IMR-90 (cell line): ENCODE results near the gene ELK3. TPM values are rescaled to one million over a fixed set of nuclear protein-coding genes. Genes with fewer than 3 reads are reported as not detected.

Experiments used
- ATAC-seq: fragments of 200-7000 bp; cut with Tn5 transposase; 2 replicates; pipeline ENCODE4 v1.9.1; 2020; ENCODE audit warnings: low read depth, mild to moderate bottlenecking, moderate library complexity
- BruUV-seq: library from RNA; stranded (reverse); fragments of 400-500 nt; replicated peaks from 2 replicates; lab custom pipeline; 2021; lab: Mats Ljungman, UMichigan
- CTCF ChIA-PET: fragments of 300-600 bp; formaldehyde crosslinking; extraction: SDS; loops from one replicate; lab custom pipeline; 2021; ENCODE audit warnings: antibody characterized with exemption; lab: Yijun Ruan, JAX
- POLR2A ChIA-PET: fragments of 300-600 bp; sonication (Branson Sonifier 250); formaldehyde crosslinking; loops from one replicate; lab custom pipeline; 2022; ENCODE audit warnings: antibody characterized with exemption; ENCODE audit not compliant: unreplicated experiment; lab: Charles Lee
- DNase-seq: peaks from one replicate; pipeline ENCODE4 v3.0.0; 2013
- H2AFZ ChIP-seq: replicated peaks from 2 replicates; pipeline ENCODE3; 2013; ENCODE audit warnings: low read length, mild to moderate bottlenecking; ENCODE audit not compliant: poor library complexity
- H2AK5ac ChIP-seq: 2 replicates; pipeline ENCODE4 v1.6.1; 2013; ENCODE audit warnings: low read depth, low read length, inconsistent platforms
- H2AK9ac ChIP-seq: replicated peaks from 2 replicates; pipeline ENCODE3; 2013; ENCODE audit warnings: mild to moderate bottlenecking, low read depth, low read length, moderate library complexity; ENCODE audit not compliant: poor library complexity
- H2BK120ac ChIP-seq: 2 replicates; pipeline ENCODE4 v1.6.1; 2013; ENCODE audit warnings: low read depth, low read length, inconsistent platforms
- H2BK15ac ChIP-seq: 3 replicates; pipeline ENCODE4 v1.6.1; 2013; ENCODE audit warnings: low read depth, low read length, inconsistent platforms
- H2BK20ac ChIP-seq: 2 replicates; pipeline ENCODE4 v1.6.1; 2013; ENCODE audit warnings: low read depth, mild to moderate bottlenecking, inconsistent platforms, low read length, moderate library complexity
- H2BK5ac ChIP-seq: 2 replicates; pipeline ENCODE4 v1.6.1; 2013; ENCODE audit warnings: mild to moderate bottlenecking, low read depth, low read length, inconsistent platforms; ENCODE audit not compliant: poor library complexity, severe bottlenecking
- H3K14ac ChIP-seq: replicated peaks from 2 replicates; pipeline ENCODE4 v1.6.1; 2013; ENCODE audit warnings: low read depth, low read length, inconsistent platforms
- H3K18ac ChIP-seq: 2 replicates; pipeline ENCODE4 v1.6.1; 2013; ENCODE audit warnings: low read depth, low read length, control low read depth
- H3K23ac ChIP-seq: 2 replicates; pipeline ENCODE4 v1.6.1; 2013; ENCODE audit warnings: low read depth, low read length, inconsistent platforms
- H3K27ac ChIP-seq: 2 replicates; pipeline ENCODE4 v1.5.1; 2013; ENCODE audit warnings: mild to moderate bottlenecking, control low read depth, low read length; ENCODE audit not compliant: insufficient read depth
- H3K27me3 ChIP-seq: 2 replicates; pipeline ENCODE4 v1.6.1; 2013; ENCODE audit warnings: low read length; ENCODE audit not compliant: control insufficient read depth, insufficient read depth
- H3K36me3 ChIP-seq: 2 replicates; pipeline ENCODE4 v1.6.1; 2013; ENCODE audit warnings: low read length, mixed read lengths; ENCODE audit not compliant: control insufficient read depth, insufficient read depth
- H3K4ac ChIP-seq: 2 replicates; pipeline ENCODE4 v1.6.1; 2013; ENCODE audit warnings: low read depth, low read length, inconsistent platforms
- H3K4me1 ChIP-seq: 2 replicates; pipeline ENCODE4 v1.6.1; 2013; ENCODE audit warnings: low read length, mixed read lengths; ENCODE audit not compliant: control insufficient read depth, insufficient read depth
- H3K4me2 ChIP-seq: 2 replicates; pipeline ENCODE4 v1.6.1; 2013; ENCODE audit warnings: low read depth, mild to moderate bottlenecking, control low read depth, low read length, moderate library complexity
- H3K4me3 ChIP-seq: 2 replicates; pipeline ENCODE4 v1.5.1; 2013; ENCODE audit warnings: low read depth, mild to moderate bottlenecking, control low read depth, low read length, moderate library complexity; ENCODE audit not compliant: insufficient read depth
- H3K56ac ChIP-seq: 2 replicates; pipeline ENCODE4 v1.6.1; 2013; ENCODE audit warnings: low read length, inconsistent platforms; ENCODE audit not compliant: insufficient read depth; ENCODE audit errors: extremely low read depth
- H3K79me1 ChIP-seq, 2 experiments: 2 replicates each; pipeline ENCODE4 v1.6.1; 2013; ENCODE audit warnings: low read length in 2 of 2, inconsistent platforms in 1 of 2, low read depth in 1 of 2
- H3K9ac ChIP-seq: 2 replicates; pipeline ENCODE4 v1.6.1; 2013; ENCODE audit warnings: low read depth, low read length, control low read depth
- H3K9me1 ChIP-seq: 2 replicates; pipeline ENCODE4 v1.6.1; 2013; ENCODE audit warnings: low read length, inconsistent platforms; ENCODE audit not compliant: insufficient read depth
- H3K9me3 ChIP-seq: 2 replicates; pipeline ENCODE4 v1.6.1; 2013; ENCODE audit warnings: low read length; ENCODE audit not compliant: control insufficient read depth, insufficient read depth
- H4K20me1 ChIP-seq: 2 replicates; pipeline ENCODE4 v1.6.1; 2013; ENCODE audit warnings: low read length, inconsistent platforms; ENCODE audit not compliant: insufficient read depth
- H4K5ac ChIP-seq: 2 replicates; pipeline ENCODE4 v1.6.1; 2013; ENCODE audit warnings: mild to moderate bottlenecking, low read depth, low read length, control low read depth
- H4K8ac ChIP-seq, 2 experiments: 2 replicates each; pipeline ENCODE4 v1.6.1; 2013; ENCODE audit warnings: low read depth in 2 of 2, low read length in 2 of 2, control low read depth in 1 of 2, inconsistent platforms in 1 of 2
- H4K91ac ChIP-seq: 2 replicates; pipeline ENCODE4 v1.6.1; 2013; ENCODE audit warnings: low read depth, low read length, inconsistent platforms; ENCODE audit not compliant: insufficient read depth
- BHLHE40 ChIP-seq: fragments of 150-350 bp; IDR thresholded peaks from 2 replicates; pipeline ENCODE4 v1.6.1; 2016; ENCODE audit warnings: mild to moderate bottlenecking, low read depth, low read length
- CEBPB ChIP-seq: IDR thresholded peaks from 2 replicates; pipeline ENCODE4 v1.6.1; 2012; ENCODE audit warnings: low read depth, low read length, improper control_type of control experiment
- CHD1 ChIP-seq: IDR thresholded peaks from 2 replicates; pipeline ENCODE4 v1.6.1; 2012; ENCODE audit warnings: low read depth, low read length, improper control_type of control experiment
- ELK1 ChIP-seq: fragments of 150-350 bp; IDR thresholded peaks from 2 replicates; pipeline ENCODE4 v1.6.1; 2016; ENCODE audit warnings: low read depth, mild to moderate bottlenecking, low read length, moderate library complexity, borderline replicate concordance
- FOS ChIP-seq: fragments of 150-350 bp; IDR thresholded peaks from 2 replicates; pipeline ENCODE4 v1.6.1; 2016; ENCODE audit warnings: low read depth, low read length
- MAFK ChIP-seq: IDR thresholded peaks from 2 replicates; pipeline ENCODE4 v1.6.1; 2012; ENCODE audit warnings: low read depth, low read length, improper control_type of control experiment
- MXI1 ChIP-seq: IDR thresholded peaks from 2 replicates; pipeline ENCODE4 v1.6.1; 2012; ENCODE audit warnings: low read depth, mild to moderate bottlenecking, low read length, moderate library complexity, borderline replicate concordance
- NFE2L2 ChIP-seq: fragments of 150-350 bp; IDR thresholded peaks from 2 replicates; pipeline ENCODE4 v1.6.1; 2016; ENCODE audit warnings: low read depth, mild to moderate bottlenecking, low read length
- POLR2A ChIP-seq: IDR thresholded peaks from 2 replicates; pipeline ENCODE4 v1.6.1; 2012; ENCODE audit warnings: mild to moderate bottlenecking, low read depth, low read length
- RAD21 ChIP-seq: IDR thresholded peaks from 2 replicates; pipeline ENCODE4 v1.6.1; 2012; ENCODE audit warnings: low read length, improper control_type of control experiment
- RCOR1 ChIP-seq: IDR thresholded peaks from 2 replicates; pipeline ENCODE4 v1.6.1; 2012; ENCODE audit warnings: mild to moderate bottlenecking, low read length, improper control_type of control experiment; ENCODE audit not compliant: insufficient replicate concordance
- RFX5 ChIP-seq: IDR thresholded peaks from 2 replicates; pipeline ENCODE4 v1.8.0; 2012; ENCODE audit warnings: low read depth, mild to moderate bottlenecking, low read length, moderate library complexity
- SMC3 ChIP-seq: fragments of 150-350 bp; IDR thresholded peaks from 2 replicates; pipeline ENCODE4 v1.6.1; 2016; ENCODE audit warnings: low read depth, mild to moderate bottlenecking, antibody characterized with exemption, low read length, moderate library complexity
- USF2 ChIP-seq: fragments of 150-350 bp; IDR thresholded peaks from 2 replicates; pipeline ENCODE4 v1.6.1; 2017; ENCODE audit warnings: mild to moderate bottlenecking, antibody characterized with exemption, low read length, low read depth
- whole genome bisulfite sequencing, 2 experiments: methylation state at CpG; one replicate each; pipeline versions ENCODE4 v1.1.5 to v1.1.7; 2013; ENCODE audit warnings: missing lambda C conversion rate in 2 of 2; ENCODE audit not compliant: insufficient read length in 1 of 2; ENCODE audit errors: extremely low coverage in 2 of 2; 5-methylcytosine and 5-hydroxymethylcytosine counted together
- dilution Hi-C: fragments of 300-500 bp; cut with HindIII; formaldehyde crosslinking; loops from one replicate; pipeline ENCODE4 v1.14.3; 2018; ENCODE audit warnings: low sequenced_read_pairs; ENCODE audit not compliant: unreplicated experiment
- in situ Hi-C: fragments of 300-500 bp; cut with MboI; formaldehyde crosslinking; loops from 3 replicates; pipeline ENCODE4 v1.14.3; 2019; ENCODE audit warnings: low sequenced_read_pairs, inconsistent platforms, mixed read lengths
- intact Hi-C: fragments of 100-400 bp; cut with micrococcal nuclease; formaldehyde crosslinking; loops from 2 replicates; pipeline ENCODE4 v1.10.0; 2022
- polyA plus RNA-seq, 3 experiments: library from polyadenylated mRNA; depleted of rRNA; stranded (reverse); fragments of >200 nt; gene quantifications; 2 replicates each; pipeline ENCODE4 v1.2.3, GENCODE V29; 2012; ENCODE audit warnings: low replicate concordance in 1 of 3
- total RNA-seq: library from RNA; depleted of rRNA; stranded (reverse); fragments of >200 nt; gene quantifications from 2 replicates; pipeline ENCODE4 v1.2.3, GENCODE V29; 2012
- TF ChIP-seq, protein P1 (sequence below): conservative IDR thresholded peaks from 2 replicates; pipeline ENCODE4 v1.5.1; 2012; ENCODE audit warnings: mild to moderate bottlenecking, low read depth, low read length, improper control_type of control experiment

Gene ELK3
- total and polyA plus RNA-seq, 2 of the 4 experiments (the other 2 are of a cell fraction): 14.5 to 27.5 TPM

GRCh38 chr12:96220902-96221301 lies 26.7 kb downstream of the ELK3 start:
- Histone ChIP-seq H3K27ac (no peak overlapping the region), H3K79me1 (peaks cover 39 to 82% of the 10 kb centered on the region in 2 experiments), H3K4me1 (peaks cover 14% of the 10 kb centered on the region), H2BK5ac (peak overlapping the region; percentile 96), H3K56ac (no peak overlapping the region), H3K9ac (no peak overlapping the region), H3K14ac (peak overlapping the region; percentile 23), H3K4me3 (no peak overlapping the region), H3K4me2 (no peak overlapping the region), H3K27me3 (no peaks in the 10 kb centered on the region), H3K36me3 (peaks cover 16% of the 10 kb centered on the region), H4K5ac (peak overlapping the region; percentile 57; the same call in 1 of the 2 replicates), H4K20me1 (peaks cover 4% of the 10 kb centered on the region; the same call in 1 of the 2 replicates), H2BK20ac (no peak overlapping the region), H2AFZ (no peak overlapping the region), H3K9me3 (no peaks in the 10 kb centered on the region), H3K18ac (0 out of 2 replicates have a peak overlapping the region, but pooled peaks have one; percentile 18), H2BK15ac (peak overlapping the region; percentile 9; the same call in 2 of the 3 replicates), H4K8ac (peak overlapping the region; percentile 2 to 14; a peak in 1 of 4 replicates), H2BK120ac (peak overlapping the region; percentile 7; the same call in 1 of the 2 replicates), H4K91ac (peak overlapping the region; percentile 46; the same call in 1 of the 2 replicates), H2AK5ac (peak overlapping the region; percentile 24; the same call in 1 of the 2 replicates), H3K4ac (peak overlapping the region; percentile 30), H3K9me1 (peaks cover 9% of the 10 kb centered on the region), H2AK9ac (no peak overlapping the region), H3K23ac (0 out of 2 replicates have a peak overlapping the region, but pooled peaks have one; percentile 3)
- WGBS, 2 experiments: 0% methylated on average over 1 of the region's 5 CpGs; no CpG with 5 or more reads in 1 of the 2 experiments
- BruUV-seq: no TSS peak
- TF ChIP-seq RCOR1 (no peak), ELK1 (no peak), RFX5 (no peak), NFE2L2 (no peak), POLR2A (no peak), BHLHE40 (no peak), SMC3 (no peak), USF2 (no peak), MAFK (no peak), CHD1 (no peak), FOS (no peak), RAD21 (no peak), MXI1 (no peak), CEBPB (no peak)
- TF ChIP-seq, protein P1, sequence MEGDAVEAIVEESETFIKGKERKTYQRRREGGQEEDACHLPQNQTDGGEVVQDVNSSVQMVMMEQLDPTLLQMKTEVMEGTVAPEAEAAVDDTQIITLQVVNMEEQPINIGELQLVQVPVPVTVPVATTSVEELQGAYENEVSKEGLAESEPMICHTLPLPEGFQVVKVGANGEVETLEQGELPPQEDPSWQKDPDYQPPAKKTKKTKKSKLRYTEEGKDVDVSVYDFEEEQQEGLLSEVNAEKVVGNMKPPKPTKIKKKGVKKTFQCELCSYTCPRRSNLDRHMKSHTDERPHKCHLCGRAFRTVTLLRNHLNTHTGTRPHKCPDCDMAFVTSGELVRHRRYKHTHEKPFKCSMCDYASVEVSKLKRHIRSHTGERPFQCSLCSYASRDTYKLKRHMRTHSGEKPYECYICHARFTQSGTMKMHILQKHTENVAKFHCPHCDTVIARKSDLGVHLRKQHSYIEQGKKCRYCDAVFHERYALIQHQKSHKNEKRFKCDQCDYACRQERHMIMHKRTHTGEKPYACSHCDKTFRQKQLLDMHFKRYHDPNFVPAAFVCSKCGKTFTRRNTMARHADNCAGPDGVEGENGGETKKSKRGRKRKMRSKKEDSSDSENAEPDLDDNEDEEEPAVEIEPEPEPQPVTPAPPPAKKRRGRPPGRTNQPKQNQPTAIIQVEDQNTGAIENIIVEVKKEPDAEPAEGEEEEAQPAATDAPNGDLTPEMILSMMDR: no peak
- intact Hi-C loops: no loop called here
- DNase-seq (peak; percentile 67), ATAC-seq (no peak)
- ChIA-PET CTCF (interaction anchor here (1.6 kb wide), 1 partner anchor 276 kb away, joined by 4 read pairs; no protein-coding TSS in a partner anchor), POLR2A (no interaction called here)
- dilution Hi-C loops: no loop called here
- in situ Hi-C loops: loop anchor here (25.0 kb wide), 1 partner anchor 609 kb away; no protein-coding TSS in a partner anchor
